ENCODE data around the gene WBP11.

WBP11 gene

GRCh38 chr12:14833952-14834351 lies 30.7 kb upstream of the WBP11 start:
- no peak for DNase-seq (ENCODE audit: low read depth in 1 of 2, low spot score in 1 of 2)
- TF ChIP-seq SPI1 (IDR thresholded peaks at IDR 0.05; ENCODE audit: borderline replicate concordance, low read depth), result no peak
- Histone ChIP-seq H3K27me3 (ENCODE audit: insufficient read depth, poor library complexity, severe bottlenecking) (peaks cover 5% of the 10 kb centered on the region), H3K4me3 (replicated peaks; ENCODE audit: insufficient read depth, low read length) (no peak overlapping the region), H3K27ac (replicated peaks) (no peak overlapping the region)

GRCh38 chr12:14833336-14833735 lies 30.1 kb upstream of the WBP11 start:
- no peak for TF ChIP-seq REST (IDR thresholded peaks at IDR 0.05; ENCODE audit: insufficient replicate concordance, low read depth)
- TF ChIP-seq CTCF (IDR thresholded peaks at IDR 0.05; ENCODE audit: insufficient read depth, low read length), result no peak
- TF ChIP-seq POLR2AphosphoS5 (IDR thresholded peaks at IDR 0.05; ENCODE audit: low read depth), result no peak
- TF ChIP-seq SPI1 (IDR thresholded peaks at IDR 0.05; ENCODE audit: borderline replicate concordance, low read depth), result no peak
- no peak for TF ChIP-seq GABPA (IDR thresholded peaks at IDR 0.05; ENCODE audit: low read depth)
- no peak overlapping the region for H3K4me3 ChIP-seq (replicated peaks; ENCODE audit: insufficient read depth, low read length)
- no peak for DNase-seq (ENCODE audit: low read depth in 1 of 2, low spot score in 1 of 2)

GRCh38 chr12:14828892-14829291 lies 25.6 kb upstream of the WBP11 start:
- TF ChIP-seq SPI1 (IDR thresholded peaks at IDR 0.05; ENCODE audit: borderline replicate concordance, low read depth) (no peak), GABPA (IDR thresholded peaks at IDR 0.05; ENCODE audit: low read depth) (no peak), REST (IDR thresholded peaks at IDR 0.05; ENCODE audit: insufficient replicate concordance, low read depth) (no peak), CTCF (IDR thresholded peaks at IDR 0.05; ENCODE audit: insufficient read depth, low read length) (no peak), POLR2AphosphoS5 (IDR thresholded peaks at IDR 0.05; ENCODE audit: low read depth) (no peak)
- H3K4me3 ChIP-seq (replicated peaks; ENCODE audit: insufficient read depth, low read length), result no peak overlapping the region
- H3K27ac ChIP-seq (replicated peaks), result no peak overlapping the region
- no peak for DNase-seq (ENCODE audit: low read depth in 1 of 2, low spot score in 1 of 2)
- peaks cover 5% of the 10 kb centered on the region for H3K27me3 ChIP-seq (ENCODE audit: insufficient read depth, poor library complexity, severe bottlenecking)

More at GRCh38 chr12:14833336-14833735, 30.1 kb upstream of the WBP11 start:
- H3K27ac ChIP-seq (replicated peaks), result no peak overlapping the region
- peaks cover 5% of the 10 kb centered on the region for H3K27me3 ChIP-seq (ENCODE audit: insufficient read depth, poor library complexity, severe bottlenecking)

- Histone ChIP-seq H3K27ac (replicated peaks) (no peak overlapping the region), H3K4me3 (replicated peaks; ENCODE audit: insufficient read depth, low read length) (no peak overlapping the region), H3K27me3 (ENCODE audit: insufficient read depth, poor library complexity, severe bottlenecking) (no peaks in the 10 kb centered on the region)
- DNase-seq (ENCODE audit: low read depth in 1 of 2, low spot score in 1 of 2), result no peak
- no peak for TF ChIP-seq GABPA (IDR thresholded peaks at IDR 0.05; ENCODE audit: low read depth)
- TF ChIP-seq POLR2AphosphoS5 (IDR thresholded peaks at IDR 0.05; ENCODE audit: low read depth), result no peak
- no peak for TF ChIP-seq CTCF (IDR thresholded peaks at IDR 0.05; ENCODE audit: insufficient read depth, low read length)
- TF ChIP-seq REST (IDR thresholded peaks at IDR 0.05; ENCODE audit: insufficient replicate concordance, low read depth), result no peak
- no peak for TF ChIP-seq SPI1 (IDR thresholded peaks at IDR 0.05; ENCODE audit: borderline replicate concordance, low read depth)
These were observed 23.8 kb upstream of the WBP11 start for GRCh38 chr12:14827043-14827442.

Data from HL-60 (cell line).